Suprapubic skin (tissue), 3 donors: ENCODE measurements around the gene KRT40.

Source experiments
- POLR2A ChIP-seq, 2 donors: fragments of 450-650 bp; IDR thresholded peaks; one replicate each; pipeline ENCODE4 v1.6.1; 2017; ENCODE audit warnings: antibody characterized with exemption in 2 of 2, mild to moderate bottlenecking in 2 of 2, moderate library complexity in 2 of 2
- TF ChIP-seq, protein P1 (sequence below), 2 donors: fragments of 200-600 bp in 1 of 2; fragments of 450-650 bp in 1 of 2; sonication (generic) in 1 of 2; IDR thresholded peaks; one replicate each; pipeline ENCODE4 v1.5.1; 2016 to 2019; ENCODE audit warnings: antibody characterized with exemption in 2 of 2, mild to moderate bottlenecking in 1 of 2, moderate library complexity in 1 of 2

GRCh38 chr17:40974366-40974765 is 9.8 kb downstream of the KRT40 start:
- TF ChIP-seq, protein P1, sequence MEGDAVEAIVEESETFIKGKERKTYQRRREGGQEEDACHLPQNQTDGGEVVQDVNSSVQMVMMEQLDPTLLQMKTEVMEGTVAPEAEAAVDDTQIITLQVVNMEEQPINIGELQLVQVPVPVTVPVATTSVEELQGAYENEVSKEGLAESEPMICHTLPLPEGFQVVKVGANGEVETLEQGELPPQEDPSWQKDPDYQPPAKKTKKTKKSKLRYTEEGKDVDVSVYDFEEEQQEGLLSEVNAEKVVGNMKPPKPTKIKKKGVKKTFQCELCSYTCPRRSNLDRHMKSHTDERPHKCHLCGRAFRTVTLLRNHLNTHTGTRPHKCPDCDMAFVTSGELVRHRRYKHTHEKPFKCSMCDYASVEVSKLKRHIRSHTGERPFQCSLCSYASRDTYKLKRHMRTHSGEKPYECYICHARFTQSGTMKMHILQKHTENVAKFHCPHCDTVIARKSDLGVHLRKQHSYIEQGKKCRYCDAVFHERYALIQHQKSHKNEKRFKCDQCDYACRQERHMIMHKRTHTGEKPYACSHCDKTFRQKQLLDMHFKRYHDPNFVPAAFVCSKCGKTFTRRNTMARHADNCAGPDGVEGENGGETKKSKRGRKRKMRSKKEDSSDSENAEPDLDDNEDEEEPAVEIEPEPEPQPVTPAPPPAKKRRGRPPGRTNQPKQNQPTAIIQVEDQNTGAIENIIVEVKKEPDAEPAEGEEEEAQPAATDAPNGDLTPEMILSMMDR (IDR thresholded peaks at IDR 0.05), result no peak
- no peak for TF ChIP-seq POLR2A (IDR thresholded peaks at IDR 0.05)
